Eye (tissue), 1 donor: ENCODE data around the gene CDC42SE1.
"Not testable (repeated sequence)": the region's sequence is repeated elsewhere in the genome, so short reads cannot be mapped to it uniquely, and the experiment has no call there.

Source experiments
- DNase-seq: peaks from one replicate; pipeline ENCODE4 v3.0.0-alpha.2; 2015

CDC42SE1 gene, protein sequence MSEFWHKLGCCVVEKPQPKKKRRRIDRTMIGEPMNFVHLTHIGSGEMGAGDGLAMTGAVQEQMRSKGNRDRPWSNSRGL

DNA sequence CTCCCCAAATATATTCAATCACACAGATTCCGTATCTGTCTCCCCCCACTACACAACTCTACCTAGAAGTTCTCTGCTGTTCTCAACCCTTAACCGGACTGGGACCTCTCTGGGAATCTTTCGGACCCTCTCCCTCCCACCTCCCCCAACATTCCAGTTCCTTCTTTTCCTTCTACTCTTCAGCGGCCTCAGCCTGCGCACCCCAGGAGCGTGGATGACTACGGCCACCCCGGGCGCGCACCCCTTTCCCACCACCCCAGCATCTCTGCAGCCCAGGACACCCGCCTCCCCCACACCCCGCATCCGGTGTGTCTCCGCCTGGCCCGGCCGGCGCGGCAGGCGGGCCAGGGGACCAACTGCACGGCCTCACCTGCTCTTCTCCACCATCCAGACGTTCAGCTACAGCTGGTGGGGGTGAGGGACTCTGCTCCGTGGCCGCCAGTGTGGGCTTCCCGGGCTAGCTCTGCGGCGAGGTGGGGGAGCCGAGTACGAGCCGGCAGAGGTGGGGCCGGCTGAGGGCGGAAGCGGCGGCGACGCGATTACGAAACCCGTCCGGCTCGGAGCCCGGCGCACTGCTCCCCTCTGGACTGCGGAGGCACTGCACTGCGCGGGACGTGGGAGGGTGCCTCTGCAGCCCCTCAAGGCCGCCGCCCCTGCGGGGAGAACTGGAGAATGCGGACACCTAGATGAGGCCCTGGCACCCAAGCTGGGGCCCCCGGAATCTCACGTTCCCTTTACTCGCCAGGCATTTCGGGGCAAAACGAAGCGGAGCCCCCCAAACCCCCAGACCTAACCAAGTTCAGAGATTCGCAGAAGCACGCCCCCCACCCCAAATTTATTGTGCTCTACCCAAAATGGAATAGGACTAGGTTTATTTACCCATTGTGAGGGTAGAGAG lies at the start of gene CDC42SE1:
TSS of gene CDC42SE1 (minus strand) at position 514 of the 898 bp plus-strand sequence. CDS start 3,892 bp downstream, outside the sequence.
- peak; percentile 95 for DNase-seq

DNA sequence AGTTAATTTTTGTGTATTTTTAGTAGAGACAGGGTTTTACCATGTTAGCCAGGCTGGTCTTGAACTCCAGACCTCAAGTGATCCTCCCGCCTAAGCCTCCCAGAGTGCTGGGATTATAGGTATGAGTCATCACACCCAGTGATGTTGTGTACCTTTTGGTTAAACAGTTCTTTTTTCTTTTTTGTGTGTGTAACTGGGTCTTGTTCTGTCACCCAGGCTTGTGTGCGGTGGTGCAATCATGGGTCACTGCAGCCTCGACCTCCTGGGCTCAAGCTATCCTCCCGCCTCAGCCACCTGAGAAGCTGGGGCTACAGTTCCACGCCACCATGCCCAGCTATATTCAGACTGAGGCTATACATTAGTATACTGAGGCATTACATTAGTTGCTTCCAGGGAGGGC lies 48.9 kb upstream of the CDC42SE1 start:
- no peak for DNase-seq

DNA sequence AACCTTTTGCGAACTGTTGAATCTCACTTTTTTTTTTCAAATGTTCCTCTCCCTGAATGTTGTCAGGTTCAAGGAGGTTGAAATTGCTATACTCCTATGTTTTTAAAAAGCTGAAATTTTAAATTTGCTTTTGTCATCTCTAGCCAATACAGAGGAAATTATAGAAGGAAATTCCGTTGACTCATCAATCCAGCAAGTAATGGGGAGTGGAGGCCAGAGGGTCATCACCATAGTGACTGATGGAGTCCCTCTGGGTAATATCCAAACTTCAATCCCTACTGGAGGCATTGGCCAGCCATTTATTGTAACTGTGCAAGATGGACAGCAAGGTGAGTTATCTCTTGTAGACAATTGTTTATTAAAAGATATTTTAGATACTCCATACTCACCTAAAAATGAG lies 47.5 kb upstream of the CDC42SE1 start:
- DNase-seq, result peak; percentile 61

DNA sequence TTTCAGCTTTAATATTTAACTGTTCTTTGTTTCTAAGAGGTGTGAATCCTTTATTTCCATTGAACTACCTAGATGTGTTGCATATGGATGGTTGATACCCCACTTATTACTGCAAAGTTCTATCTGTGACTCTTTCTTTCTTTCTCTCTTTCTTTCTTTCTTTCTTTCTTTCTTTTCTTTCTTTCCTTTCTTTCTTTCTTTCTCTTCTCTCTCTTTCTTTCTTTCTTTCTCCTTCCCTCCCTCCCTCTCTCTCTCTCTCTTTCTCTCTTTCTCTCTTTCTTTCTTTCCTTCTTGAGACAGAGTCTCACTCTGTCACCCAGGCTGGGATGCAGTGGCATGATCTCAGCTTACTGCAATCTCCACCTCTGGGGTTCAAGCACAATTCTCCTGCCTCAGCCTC lies 45.2 kb upstream of the CDC42SE1 start:
- DNase-seq, result no peak

DNA sequence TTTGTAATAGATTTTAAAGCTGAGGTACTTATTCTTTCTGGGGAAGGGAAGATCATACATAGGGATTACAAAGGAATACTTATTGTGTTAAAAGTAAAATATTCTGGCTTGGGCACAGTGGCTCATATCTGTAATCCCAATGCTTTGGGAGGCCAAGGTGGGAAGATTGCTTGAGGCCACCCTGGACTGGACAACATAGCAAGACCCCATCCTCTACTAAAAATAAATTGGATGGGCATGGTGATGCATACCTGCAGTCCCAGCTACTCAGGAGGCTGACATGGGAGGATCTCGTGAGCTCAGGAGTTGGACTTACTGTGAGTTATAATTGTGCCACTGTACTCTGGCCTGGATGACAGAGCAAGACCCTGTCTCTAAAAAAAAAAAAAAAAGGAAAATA lies 38.7 kb upstream of the CDC42SE1 start:
- no peak for DNase-seq

DNA sequence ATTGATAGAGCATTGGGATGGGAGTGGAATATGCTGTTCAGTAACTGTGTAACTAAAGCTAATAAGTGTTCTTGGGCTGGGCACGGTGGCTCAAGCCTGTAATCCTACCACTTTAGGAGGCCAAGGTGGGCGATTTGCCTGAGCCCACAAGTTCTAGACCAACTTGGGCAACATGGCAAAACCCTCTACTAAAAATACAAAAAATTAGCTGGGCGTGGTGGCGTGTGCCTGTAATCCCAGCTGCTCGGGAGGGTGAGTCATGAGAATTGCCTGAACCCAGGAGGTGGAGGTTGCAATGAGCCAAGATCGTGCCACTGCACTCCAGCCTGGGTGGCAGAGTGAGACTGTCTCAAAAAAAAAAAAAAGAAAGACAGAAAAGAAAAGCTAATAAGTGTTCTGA lies 38.0 kb upstream of the CDC42SE1 start:
- DNase-seq, result not testable (repeated sequence)

DNA sequence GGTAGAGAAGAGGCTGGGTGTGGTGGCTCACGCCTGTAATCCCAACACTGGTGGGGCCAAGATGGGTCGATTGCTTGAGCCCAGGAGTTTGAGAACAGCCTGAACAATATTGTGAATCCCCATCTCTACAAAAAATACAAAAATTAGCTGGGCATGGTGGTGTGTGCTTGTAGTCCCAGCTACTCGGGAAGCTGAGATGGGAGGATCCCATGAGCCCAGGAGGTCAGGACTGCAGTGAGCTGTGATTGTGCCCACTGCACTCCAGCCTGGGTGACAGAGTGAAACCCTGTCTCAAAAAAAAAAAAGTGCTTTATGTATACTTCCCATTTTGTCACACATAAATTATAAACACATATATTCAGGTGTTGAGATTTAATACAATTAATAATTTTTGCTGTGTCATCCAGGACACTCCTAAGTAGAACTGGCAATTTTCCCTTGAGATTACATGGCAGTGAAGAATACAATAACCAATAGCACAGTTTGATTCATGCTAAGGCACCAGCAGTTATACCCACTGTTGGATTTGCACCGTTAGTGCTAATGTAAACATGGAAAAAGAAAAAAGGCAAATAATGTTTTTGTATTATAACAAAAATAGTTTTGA lies 26.6 kb upstream of the CDC42SE1 start:
- DNase-seq, result no peak

DNA sequence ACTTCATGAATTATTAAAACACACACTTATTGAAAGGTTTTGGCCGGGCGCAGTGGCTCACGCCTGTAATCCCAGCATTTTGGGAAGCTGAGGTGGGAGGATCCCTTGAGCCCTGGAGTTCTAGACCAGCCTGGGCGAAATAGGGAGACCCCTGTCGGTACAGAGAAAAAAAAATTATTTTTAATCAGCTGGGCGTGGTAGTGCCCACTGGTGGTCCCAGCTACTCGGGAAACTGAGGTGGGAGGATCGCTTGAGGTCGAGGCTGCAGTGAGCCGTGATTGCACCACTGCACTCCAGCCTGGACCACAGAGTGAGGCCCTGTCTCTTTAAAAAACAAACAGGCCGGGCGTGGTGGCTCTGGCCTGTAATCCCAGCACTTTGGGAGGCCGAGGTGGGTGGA lies 12.8 kb upstream of the CDC42SE1 start:
- no peak for DNase-seq

DNA sequence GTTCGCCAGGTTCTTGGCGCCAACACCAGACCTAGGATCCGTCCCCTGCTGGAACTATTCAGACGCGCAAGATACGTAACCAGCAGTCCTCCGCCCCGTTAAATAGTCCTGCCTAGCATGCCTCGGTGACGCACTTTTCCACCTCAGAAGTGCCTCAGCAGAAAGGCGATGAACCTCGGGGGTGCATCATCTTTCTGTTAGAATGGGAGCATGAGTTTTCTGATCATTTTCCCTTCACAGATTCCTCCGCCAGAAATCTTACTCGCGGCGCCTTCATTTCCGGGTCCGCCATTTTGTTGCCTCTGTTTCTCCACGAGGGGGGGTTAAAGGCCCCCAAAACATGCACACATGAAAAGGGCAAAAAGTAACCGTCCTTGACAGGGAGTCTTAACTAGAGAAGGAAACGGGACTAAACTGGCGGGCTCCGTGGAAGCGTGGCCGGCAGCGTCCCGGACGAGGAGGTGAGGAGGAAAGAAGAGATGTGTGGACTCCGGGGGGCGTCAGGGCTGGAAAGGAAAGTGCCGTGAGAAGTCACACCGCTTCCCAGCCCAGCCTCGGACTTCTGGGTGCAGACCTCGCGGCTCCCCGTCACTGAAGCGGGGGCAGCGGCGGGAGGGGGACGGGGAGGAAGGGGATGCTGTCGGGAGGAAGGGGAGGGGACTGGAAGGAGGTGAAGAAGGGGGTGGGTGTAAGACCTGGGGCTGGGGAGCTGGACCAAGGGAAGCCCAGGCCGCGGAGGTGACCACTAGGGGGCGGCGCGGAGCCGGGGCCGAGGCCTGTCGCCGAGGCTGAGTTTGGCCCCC lies 11.3 kb upstream of the CDC42SE1 start, which contains the start of gene GABPB2:
TSS of gene GABPB2 (plus strand) at position 288 of the 803 bp plus-strand sequence. CDS start 17,429 bp downstream, outside the sequence.
- peak; percentile 97 for DNase-seq

DNA sequence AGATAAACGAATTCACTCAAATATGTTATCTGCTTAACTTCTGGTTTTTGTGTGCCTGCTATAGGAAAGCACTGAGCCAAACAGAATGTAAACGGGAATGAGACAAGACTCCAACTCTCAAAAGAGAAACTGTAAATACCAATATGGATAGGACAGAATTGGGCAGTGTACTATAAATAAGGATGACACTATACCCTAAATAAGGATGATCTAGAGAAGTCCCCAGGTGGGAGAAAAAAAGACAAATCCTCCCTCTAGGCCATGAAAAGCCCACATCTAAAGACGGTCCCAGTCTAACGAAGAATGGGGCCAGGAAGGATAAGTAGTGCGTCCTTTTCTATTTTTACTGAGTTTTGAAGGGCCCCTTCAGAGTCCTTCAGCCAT lies 9.7 kb upstream of the CDC42SE1 start:
- no peak for DNase-seq

DNA sequence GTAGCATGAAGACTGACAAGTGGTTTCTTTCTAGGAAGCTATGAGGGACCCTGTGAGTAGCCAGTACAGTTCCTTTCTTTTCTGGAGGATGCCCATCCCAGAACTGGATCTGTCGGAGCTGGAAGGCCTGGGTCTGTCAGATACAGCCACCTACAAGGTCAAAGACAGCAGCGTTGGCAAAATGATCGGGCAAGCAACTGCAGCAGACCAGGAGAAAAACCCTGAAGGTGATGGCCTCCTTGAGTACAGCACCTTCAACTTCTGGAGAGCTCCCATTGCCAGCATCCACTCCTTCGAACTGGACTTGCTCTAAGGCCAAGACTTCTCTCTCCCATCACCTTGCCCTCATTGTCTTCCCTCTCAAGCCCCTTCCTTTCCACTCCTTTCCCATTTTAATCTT lies 7.8 kb upstream of the CDC42SE1 start:
- DNase-seq, result no peak

DNA sequence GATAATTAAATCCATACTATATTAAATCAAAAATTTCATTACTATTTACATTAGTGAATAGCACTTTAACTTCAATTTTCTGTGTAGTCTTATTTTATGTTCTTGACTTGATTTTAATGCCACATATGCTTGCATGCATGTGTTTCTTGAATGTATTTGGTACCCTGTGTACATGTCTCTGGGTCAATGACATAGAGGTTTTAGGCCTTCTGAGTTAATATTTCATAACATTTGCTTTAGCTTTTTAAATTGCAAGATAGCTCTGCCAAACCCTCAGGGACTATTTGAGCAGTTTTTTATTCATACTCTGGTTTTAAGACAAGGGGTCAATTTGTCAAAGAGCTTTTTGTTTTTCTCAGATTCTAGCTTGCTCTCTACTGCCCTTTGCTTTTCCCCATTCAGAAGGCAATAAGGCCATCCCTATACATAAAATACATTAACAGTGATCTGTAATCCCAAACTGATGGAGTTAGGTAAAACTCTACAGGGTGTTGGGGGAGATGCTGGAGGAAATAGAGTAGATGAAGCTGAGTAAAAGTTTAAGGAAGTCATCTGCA lies 5.7 kb upstream of the CDC42SE1 start:
- no peak for DNase-seq

DNA sequence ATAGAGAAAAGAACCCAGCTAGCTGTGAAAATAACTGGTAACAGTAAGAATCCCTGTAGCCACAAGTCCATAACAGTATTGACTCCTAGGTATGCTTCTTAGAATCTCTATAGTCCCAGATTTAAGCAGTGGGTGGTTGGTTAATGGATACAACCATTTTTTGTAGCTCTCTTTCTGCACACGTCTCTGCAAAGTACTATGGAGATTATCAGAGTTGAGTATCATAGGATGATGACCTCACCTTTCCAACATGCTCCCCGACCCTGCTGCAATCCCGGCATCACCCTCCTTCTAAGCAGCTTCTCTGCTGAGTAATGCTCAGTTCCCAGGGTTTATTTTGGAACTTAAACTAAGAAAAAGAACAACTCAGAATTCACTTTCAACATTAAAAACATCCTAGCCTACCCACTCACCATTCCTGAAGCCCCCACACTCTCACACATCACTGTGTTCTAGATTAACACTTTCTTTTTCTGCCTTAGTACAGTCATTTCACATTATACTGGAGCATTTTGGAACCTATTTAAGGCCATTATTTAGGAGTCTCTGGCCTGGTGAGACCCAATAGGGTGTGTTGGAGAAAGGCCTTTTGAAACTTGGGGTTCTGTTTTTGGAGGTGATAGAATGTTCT lies 3.4 kb upstream of the CDC42SE1 start:
- no peak for DNase-seq

DNA sequence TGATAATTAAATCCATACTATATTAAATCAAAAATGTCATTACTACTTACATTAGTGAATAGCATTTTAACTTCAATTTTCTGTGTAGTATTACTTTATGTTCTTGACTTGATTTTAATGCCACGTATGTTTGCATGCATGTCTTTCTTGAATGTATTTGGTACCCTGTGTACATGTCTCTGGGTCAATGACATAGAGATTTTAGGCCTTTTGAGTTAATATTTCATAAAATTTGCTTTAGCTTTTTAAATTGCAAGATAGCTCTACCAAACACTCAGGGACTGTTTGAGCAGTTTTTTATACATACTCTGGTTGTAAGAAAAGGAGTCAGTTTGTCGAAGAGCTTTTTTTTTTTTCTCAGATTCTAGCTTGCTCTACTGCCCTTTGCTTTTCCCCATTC lies 2.3 kb upstream of the CDC42SE1 start:
- DNase-seq, result peak; percentile 41

DNA sequence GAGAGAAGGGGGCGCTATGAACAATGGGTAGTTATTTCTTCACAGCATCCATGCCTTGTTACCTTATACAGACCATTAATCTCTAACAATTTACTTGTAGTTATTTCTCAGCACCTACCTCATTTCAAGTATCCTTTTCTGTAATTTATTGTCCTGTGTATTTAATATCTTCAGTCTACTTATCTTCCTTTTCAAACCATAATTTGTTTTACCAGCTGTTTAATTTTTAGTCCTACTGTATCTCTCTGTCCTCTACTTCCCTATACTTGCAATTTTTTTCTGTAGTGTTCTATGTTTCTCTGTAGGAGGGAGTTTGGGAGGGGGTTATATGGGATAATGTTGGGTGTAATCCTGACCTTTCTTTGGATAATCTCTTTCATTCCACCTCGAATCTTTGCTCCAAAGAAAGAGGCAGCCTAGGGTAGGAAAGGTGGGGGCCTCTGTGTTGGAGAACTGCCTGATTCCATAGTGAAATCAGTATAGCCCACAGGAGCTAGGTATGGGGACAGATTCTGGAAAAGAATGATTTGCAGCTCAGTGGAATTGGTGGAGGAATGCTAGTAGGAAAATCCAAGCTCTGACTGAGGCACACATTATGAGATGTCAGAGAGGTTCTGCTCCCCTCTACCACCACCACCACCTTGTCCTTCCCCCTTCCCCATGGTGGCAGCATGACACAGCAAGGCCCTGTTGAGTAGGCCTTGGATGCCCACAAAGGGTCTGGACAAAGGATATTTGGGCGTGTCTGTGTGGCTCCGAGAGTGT lies 1.4 kb upstream of the CDC42SE1 start:
- DNase-seq, result peak; percentile 77

DNA sequence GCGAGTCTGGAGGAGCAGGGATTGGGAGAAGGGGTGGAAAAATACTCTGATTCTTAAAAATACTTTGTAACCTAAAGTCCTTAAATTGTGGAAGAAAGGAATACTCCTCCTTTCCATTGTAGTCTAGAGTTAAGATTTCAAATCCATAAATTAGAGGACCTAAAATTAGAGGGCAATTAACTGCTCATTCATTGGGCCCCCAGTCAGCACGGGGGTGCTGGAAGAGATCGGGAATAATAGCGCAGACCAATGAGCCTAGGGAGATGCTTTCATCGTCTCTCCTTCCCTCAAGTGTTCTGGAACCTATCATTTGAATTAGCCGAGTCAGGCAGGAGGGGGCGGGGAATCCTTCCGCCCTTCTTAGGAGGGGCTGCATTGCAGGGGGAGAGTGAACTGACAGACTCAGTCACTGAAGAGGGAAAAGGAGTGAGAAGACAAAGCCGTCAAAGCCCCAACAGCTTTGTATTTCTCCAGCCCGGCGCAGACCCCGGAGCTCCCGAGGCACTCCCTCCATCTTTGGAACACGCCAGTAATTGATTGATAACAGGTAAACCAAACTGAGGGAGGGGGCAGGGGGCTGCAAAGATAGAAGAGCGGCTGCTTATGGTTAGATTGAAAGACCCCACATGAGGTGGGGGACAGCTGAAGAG lies 710 bp upstream of the CDC42SE1 start, which contains the start of gene MLLT11:
TSS of gene MLLT11 (plus strand) at position 391 of the 650 bp plus-strand sequence. CDS start 6,828 bp downstream, outside the sequence.
- DNase-seq, result peak; percentile 97

DNA sequence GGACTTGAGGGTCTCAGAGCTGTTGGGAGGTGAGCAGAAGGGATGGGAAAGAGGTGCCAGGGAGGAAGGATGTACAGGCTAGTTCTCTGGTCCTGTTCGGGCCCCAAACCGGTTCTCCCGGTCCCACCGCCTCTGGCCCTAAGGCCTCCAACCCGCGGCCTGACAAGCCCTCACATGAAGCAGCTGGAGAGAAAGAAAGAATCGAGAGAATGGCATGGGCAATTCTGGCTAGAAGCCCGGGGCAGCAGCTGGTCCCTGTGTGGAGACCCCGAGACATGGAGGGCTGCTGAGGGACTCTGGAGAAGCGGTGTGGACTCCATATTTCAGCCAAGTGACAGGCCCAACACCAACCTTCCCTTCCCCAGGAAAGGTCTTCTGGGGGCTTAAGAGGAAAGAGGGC lies 730 bp downstream of the CDC42SE1 start:
- DNase-seq, result peak; percentile 72

DNA sequence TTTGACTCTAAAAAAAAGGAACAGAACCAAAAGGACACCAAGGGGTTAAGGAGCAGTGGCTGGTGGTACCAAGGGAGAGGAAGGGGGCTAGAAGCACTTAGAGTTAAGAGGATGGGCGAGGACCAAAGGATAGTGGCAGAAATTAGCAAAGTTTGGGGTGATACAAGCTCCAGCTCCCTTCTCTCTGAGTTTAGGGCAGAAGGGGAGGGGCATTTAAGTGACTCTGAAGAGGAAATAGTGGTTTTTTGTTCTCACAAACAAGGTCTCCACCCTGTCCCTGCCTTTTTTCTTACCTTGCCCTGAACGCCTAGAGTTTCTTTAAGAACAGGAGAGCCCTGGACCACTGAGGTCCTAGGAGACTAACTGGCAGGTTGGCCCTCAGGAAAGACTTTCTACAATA lies 3.3 kb downstream of the CDC42SE1 start:
- no peak for DNase-seq

DNA sequence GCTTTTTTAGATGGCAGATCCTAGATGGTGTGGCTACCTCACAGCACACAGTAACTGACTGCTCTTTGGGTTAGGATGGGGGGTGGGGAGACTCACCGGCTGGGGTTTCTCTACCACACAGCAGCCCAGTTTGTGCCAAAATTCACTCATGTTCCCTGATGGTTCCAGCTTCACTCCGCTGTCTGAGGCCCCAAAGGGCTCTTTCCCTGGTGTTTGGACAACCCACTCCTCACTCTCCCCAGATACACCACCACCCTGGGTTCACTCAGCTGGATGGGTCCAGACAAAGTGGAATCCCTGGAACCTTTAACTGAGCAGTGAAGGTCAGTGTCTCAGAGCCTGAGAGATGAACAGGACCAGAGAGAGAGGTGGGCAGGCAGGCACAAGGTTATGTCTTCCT lies 3.8 kb downstream of the CDC42SE1 start:
- no peak for DNase-seq

DNA sequence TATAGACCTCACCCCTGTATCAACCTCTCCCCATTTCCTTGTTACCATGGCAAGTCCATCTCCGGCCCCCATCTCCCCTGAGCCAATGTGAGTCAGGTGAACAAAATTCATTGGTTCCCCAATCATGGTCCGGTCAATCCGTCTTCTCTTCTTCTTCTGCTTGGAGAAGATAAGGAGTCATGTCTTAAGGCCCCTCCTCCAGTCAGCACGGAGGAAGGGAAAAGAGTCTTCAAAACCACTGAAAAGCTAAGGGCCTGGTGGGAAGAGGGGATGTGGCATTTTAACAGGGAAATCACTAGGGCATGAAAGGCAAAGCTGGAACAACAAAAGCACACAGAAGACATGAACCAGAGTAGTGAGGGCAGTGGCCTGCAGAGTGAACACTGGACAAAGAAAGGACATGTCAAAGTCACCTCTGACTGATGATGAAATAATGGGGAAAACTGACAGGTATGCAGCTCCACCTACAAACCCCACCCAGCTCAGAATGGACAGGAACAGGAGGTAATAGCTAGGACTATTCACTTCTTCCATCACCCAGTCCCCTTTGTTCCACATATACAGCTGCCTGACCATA lies 4.4 kb downstream of the CDC42SE1 start:
- no peak for DNase-seq
